ENCODE measurements around the gene HNRNPUL2. TPM values are rescaled to one million over a fixed set of nuclear protein-coding genes. Genes with fewer than 3 reads are reported as not detected.

Gene HNRNPUL2
- total and polyA plus RNA-seq, 9 of the 15 experiments (the other 6 are each of a cell fraction or from before 2014, with no cell fraction given): 0.89 to 44.3 (median 15.2) TPM

GRCh38 chr11:62664405-62665074 is 62.7 kb downstream of the HNRNPUL2 start (continued):
- TF ChIP-seq ZBTB11 (CRISPR knock-in tag; IDR thresholded peaks at IDR 0.05) (peak in 1 of 3 experiments; percentile 60; a peak in 1 of 6 replicates), EGR1 (conservative IDR thresholded peaks at IDR 0.05) (peak; percentile 67), TRIM25 (IDR thresholded peaks at IDR 0.05; ENCODE audit: borderline replicate concordance) (no peak), ZBTB17 (CRISPR knock-in tag; IDR thresholded peaks at IDR 0.05) (no peak), ZNF431 (CRISPR knock-in tag; IDR thresholded peaks at IDR 0.05) (peak; percentile 36; the same call in 1 of the 2 replicates), SPI1 (IDR thresholded peaks at IDR 0.05; ENCODE audit: borderline replicate concordance, low read depth, low read length) (0 out of 2 replicates have a peak, but pooled peaks have one; percentile 25), THRA (IDR thresholded peaks at IDR 0.05) (no peak)

Small RNAs within 50 kb of the gene (small RNA-seq; reads per million reads assigned to genes)
- not detected for gene SNORA57

Other genes starting within 250 kb of the HNRNPUL2 start
Only the 7 nearest of the 29 such genes appear.
- 0.05 and 0.12 TPM in 2 replicates for gene LRRN4CL, start 37.9 kb downstream of the HNRNPUL2 start, total RNA-seq (2014; rRNA removed)
- 0.04 TPM in 1 of 2 replicates, not detected in the other for gene LRRN4CL, start 37.9 kb downstream of the HNRNPUL2 start, total RNA-seq (2014; rRNA removed; fragmentation: Illumina TruSeq; extraction: Trizol)
- 0.11 TPM in 2 replicates for gene LRRN4CL, start 37.9 kb downstream of the HNRNPUL2 start, total RNA-seq (2015; rRNA removed; fragmentation: Illumina TruSeq; extraction: Trizol)
- 0.07 and 0.22 TPM in 2 replicates for gene LRRN4CL, start 37.9 kb downstream of the HNRNPUL2 start, total RNA-seq (2021)
- gene LRRN4CL, start 37.9 kb downstream of the HNRNPUL2 start, polyA plus RNA-seq (2011; rRNA removed): 0.08 TPM in 1 of 2 replicates, not detected in the other
- 0.06 TPM in 1 of 2 replicates, not detected in the other for gene LRRN4CL, start 37.9 kb downstream of the HNRNPUL2 start, polyA plus RNA-seq (2014; fragmentation: Illumina TruSeq; extraction: Trizol)
- gene LRRN4CL, start 37.9 kb downstream of the HNRNPUL2 start, polyA plus RNA-seq (2014; fragmentation: Nextera tagmentation; extraction: Ambion mirVana): not detected
- 0.03 and 0.13 TPM in 2 replicates for gene LRRN4CL, start 37.9 kb downstream of the HNRNPUL2 start, polyA plus RNA-seq (2014; rRNA removed)
- gene BSCL2, start 20.0 kb downstream of the HNRNPUL2 start, total RNA-seq (2014; rRNA removed): 35.6 and 43.5 TPM in 2 replicates
- gene BSCL2, start 20.0 kb downstream of the HNRNPUL2 start, total RNA-seq (2014; rRNA removed; fragmentation: Illumina TruSeq; extraction: Trizol): 19.8 and 25.8 TPM in 2 replicates
- 33.1 and 35.2 TPM in 2 replicates for gene BSCL2, start 20.0 kb downstream of the HNRNPUL2 start, total RNA-seq (2015; rRNA removed; fragmentation: Illumina TruSeq; extraction: Trizol)
- 37.0 and 44.5 TPM in 2 replicates for gene BSCL2, start 20.0 kb downstream of the HNRNPUL2 start, total RNA-seq (2021)
- 47.7 and 53.1 TPM in 2 replicates for gene BSCL2, start 20.0 kb downstream of the HNRNPUL2 start, polyA plus RNA-seq (2011; rRNA removed)
- gene BSCL2, start 20.0 kb downstream of the HNRNPUL2 start, polyA plus RNA-seq (2014; fragmentation: Illumina TruSeq; extraction: Trizol): 30.6 and 36.6 TPM in 2 replicates
- 10 to 100 TPM; 18.9 to 30.1 TPM for gene BSCL2, start 20.0 kb downstream of the HNRNPUL2 start, polyA plus RNA-seq (2014; fragmentation: Nextera tagmentation; extraction: Ambion mirVana)
- gene BSCL2, start 20.0 kb downstream of the HNRNPUL2 start, polyA plus RNA-seq (2014; rRNA removed): 46.2 and 51.7 TPM in 2 replicates
- gene GNG3, start 19.8 kb downstream of the HNRNPUL2 start, total RNA-seq (2014; rRNA removed): not detected in 2 replicates
- not detected in 2 replicates for gene GNG3, start 19.8 kb downstream of the HNRNPUL2 start, total RNA-seq (2014; rRNA removed; fragmentation: Illumina TruSeq; extraction: Trizol)
- gene GNG3, start 19.8 kb downstream of the HNRNPUL2 start, total RNA-seq (2015; rRNA removed; fragmentation: Illumina TruSeq; extraction: Trizol): not detected in 2 replicates
- not detected in 2 replicates for gene GNG3, start 19.8 kb downstream of the HNRNPUL2 start, total RNA-seq (2021)
- gene GNG3, start 19.8 kb downstream of the HNRNPUL2 start, polyA plus RNA-seq (2011; rRNA removed): not detected in 2 replicates
- not detected in 2 replicates for gene GNG3, start 19.8 kb downstream of the HNRNPUL2 start, polyA plus RNA-seq (2014; fragmentation: Illumina TruSeq; extraction: Trizol)
- under 1 TPM in 1 of 2 experiments, not detected in 1; 0.07 TPM for gene GNG3, start 19.8 kb downstream of the HNRNPUL2 start, polyA plus RNA-seq (2014; fragmentation: Nextera tagmentation; extraction: Ambion mirVana)
- not detected in 2 replicates for gene GNG3, start 19.8 kb downstream of the HNRNPUL2 start, polyA plus RNA-seq (2014; rRNA removed)
- gene TTC9C, start 1.0 kb upstream of the HNRNPUL2 start, total RNA-seq (2014; rRNA removed): 33.7 and 39.6 TPM in 2 replicates
- 27.7 and 36.3 TPM in 2 replicates for gene TTC9C, start 1.0 kb upstream of the HNRNPUL2 start, total RNA-seq (2014; rRNA removed; fragmentation: Illumina TruSeq; extraction: Trizol)
- gene TTC9C, start 1.0 kb upstream of the HNRNPUL2 start, total RNA-seq (2015; rRNA removed; fragmentation: Illumina TruSeq; extraction: Trizol): 38.3 TPM in 2 replicates
- 34.0 and 35.1 TPM in 2 replicates for gene TTC9C, start 1.0 kb upstream of the HNRNPUL2 start, total RNA-seq (2021)
- gene TTC9C, start 1.0 kb upstream of the HNRNPUL2 start, polyA plus RNA-seq (2011; rRNA removed): 37.1 and 42.8 TPM in 2 replicates
- gene TTC9C, start 1.0 kb upstream of the HNRNPUL2 start, polyA plus RNA-seq (2014; fragmentation: Illumina TruSeq; extraction: Trizol): 48.8 and 51.2 TPM in 2 replicates
- gene TTC9C, start 1.0 kb upstream of the HNRNPUL2 start, polyA plus RNA-seq (2014; fragmentation: Nextera tagmentation; extraction: Ambion mirVana): 10 to 100 TPM; 56.5 to 59.0 TPM
- 32.8 and 44.6 TPM in 2 replicates for gene TTC9C, start 1.0 kb upstream of the HNRNPUL2 start, polyA plus RNA-seq (2014; rRNA removed)
- 4.1 and 8.0 TPM in 2 replicates for gene ZBTB3, start 26.7 kb upstream of the HNRNPUL2 start, total RNA-seq (2014; rRNA removed)
- 6.5 and 7.2 TPM in 2 replicates for gene ZBTB3, start 26.7 kb upstream of the HNRNPUL2 start, total RNA-seq (2014; rRNA removed; fragmentation: Illumina TruSeq; extraction: Trizol)
- 7.1 and 7.3 TPM in 2 replicates for gene ZBTB3, start 26.7 kb upstream of the HNRNPUL2 start, total RNA-seq (2015; rRNA removed; fragmentation: Illumina TruSeq; extraction: Trizol)
- 8.9 and 10.0 TPM in 2 replicates for gene ZBTB3, start 26.7 kb upstream of the HNRNPUL2 start, total RNA-seq (2021)
- 8.0 and 8.5 TPM in 2 replicates for gene ZBTB3, start 26.7 kb upstream of the HNRNPUL2 start, polyA plus RNA-seq (2011; rRNA removed)
- 2.5 and 2.7 TPM in 2 replicates for gene ZBTB3, start 26.7 kb upstream of the HNRNPUL2 start, polyA plus RNA-seq (2014; fragmentation: Illumina TruSeq; extraction: Trizol)
- 1 to 10 TPM; 1.9 to 3.0 TPM for gene ZBTB3, start 26.7 kb upstream of the HNRNPUL2 start, polyA plus RNA-seq (2014; fragmentation: Nextera tagmentation; extraction: Ambion mirVana)
- 4.6 and 4.9 TPM in 2 replicates for gene ZBTB3, start 26.7 kb upstream of the HNRNPUL2 start, polyA plus RNA-seq (2014; rRNA removed)
- gene POLR2G, start 34.1 kb upstream of the HNRNPUL2 start, total RNA-seq (2014; rRNA removed): 151 and 169 TPM in 2 replicates
- 197 and 202 TPM in 2 replicates for gene POLR2G, start 34.1 kb upstream of the HNRNPUL2 start, total RNA-seq (2014; rRNA removed; fragmentation: Illumina TruSeq; extraction: Trizol)
- gene POLR2G, start 34.1 kb upstream of the HNRNPUL2 start, total RNA-seq (2015; rRNA removed; fragmentation: Illumina TruSeq; extraction: Trizol): 163 and 164 TPM in 2 replicates
- 149 and 150 TPM in 2 replicates for gene POLR2G, start 34.1 kb upstream of the HNRNPUL2 start, total RNA-seq (2021)
- gene POLR2G, start 34.1 kb upstream of the HNRNPUL2 start, polyA plus RNA-seq (2011; rRNA removed): 273 and 305 TPM in 2 replicates
- gene POLR2G, start 34.1 kb upstream of the HNRNPUL2 start, polyA plus RNA-seq (2014; fragmentation: Illumina TruSeq; extraction: Trizol): 221 and 236 TPM in 2 replicates
- gene POLR2G, start 34.1 kb upstream of the HNRNPUL2 start, polyA plus RNA-seq (2014; fragmentation: Nextera tagmentation; extraction: Ambion mirVana): 100 to 1,000 TPM; 509 to 616 TPM
- 219 and 232 TPM in 2 replicates for gene POLR2G, start 34.1 kb upstream of the HNRNPUL2 start, polyA plus RNA-seq (2014; rRNA removed)
- 29.0 and 31.4 TPM in 2 replicates for gene TAF6L, start 43.9 kb upstream of the HNRNPUL2 start, total RNA-seq (2014; rRNA removed)
- gene TAF6L, start 43.9 kb upstream of the HNRNPUL2 start, total RNA-seq (2014; rRNA removed; fragmentation: Illumina TruSeq; extraction: Trizol): 8.1 and 12.6 TPM in 2 replicates
- gene TAF6L, start 43.9 kb upstream of the HNRNPUL2 start, total RNA-seq (2015; rRNA removed; fragmentation: Illumina TruSeq; extraction: Trizol): 20.8 and 24.1 TPM in 2 replicates
- 27.2 and 28.5 TPM in 2 replicates for gene TAF6L, start 43.9 kb upstream of the HNRNPUL2 start, total RNA-seq (2021)
- gene TAF6L, start 43.9 kb upstream of the HNRNPUL2 start, polyA plus RNA-seq (2011; rRNA removed): 21.6 and 28.5 TPM in 2 replicates
- gene TAF6L, start 43.9 kb upstream of the HNRNPUL2 start, polyA plus RNA-seq (2014; fragmentation: Illumina TruSeq; extraction: Trizol): 15.4 and 23.0 TPM in 2 replicates
- gene TAF6L, start 43.9 kb upstream of the HNRNPUL2 start, polyA plus RNA-seq (2014; fragmentation: Nextera tagmentation; extraction: Ambion mirVana): under 1 TPM; 0.04 to 0.25 TPM
- gene TAF6L, start 43.9 kb upstream of the HNRNPUL2 start, polyA plus RNA-seq (2014; rRNA removed): 45.5 and 48.0 TPM in 2 replicates